Caco-2 (cell line): Measurements from ENCODE around the gene TMCC2. TPM values are rescaled to one million over a fixed set of nuclear protein-coding genes. Genes with fewer than 3 reads are reported as not detected.
A peak's percentile ranks its signal among the peaks of the same experiment; 100 is the strongest.

Source experiments
- BruUV-seq: library from RNA; stranded (reverse); fragments of 400-500 nt; replicated peaks from 2 replicates; lab custom pipeline; 2021; lab: Mats Ljungman, UMichigan
- CTCF ChIA-PET: fragments of 300-600 bp; sonication (Branson Sonifier 250); formaldehyde crosslinking; loops from one replicate; lab custom pipeline; 2022; ENCODE audit warnings: antibody characterized with exemption; lab: Charles Lee
- POLR2A ChIA-PET: fragments of 300-600 bp; sonication (Branson Sonifier 250); formaldehyde crosslinking; loops from one replicate; lab custom pipeline; 2022; ENCODE audit warnings: antibody characterized with exemption; lab: Charles Lee
- DNase-seq, 2 experiments: peaks; one replicate each; pipeline versions ENCODE4 v3.0.0 to v3.0.0-alpha.2; 2020 to 2022
- H3K27me3 ChIP-seq: replicated peaks from 2 replicates; pipeline ENCODE4 v1.6.0; 2011; ENCODE audit warnings: low read length; ENCODE audit not compliant: control insufficient read depth, insufficient read depth
- H3K36me3 ChIP-seq: 2 replicates; pipeline ENCODE4 v1.5.1; 2011; ENCODE audit warnings: low read length; ENCODE audit not compliant: control insufficient read depth, insufficient read depth
- H3K4me1 ChIP-seq: fragments of 250-450 bp; sonication (Bioruptor Pico); 2 replicates; pipeline ENCODE4 v1.5.1; 2020; ENCODE audit warnings: mild to moderate bottlenecking
- H3K4me3 ChIP-seq: 2 replicates; pipeline ENCODE4 v1.5.1; 2011; ENCODE audit warnings: low read depth, mild to moderate bottlenecking, control low read depth, low read length
- H3K9me3 ChIP-seq: fragments of 250-450 bp; sonication (Bioruptor Pico); 2 replicates; pipeline ENCODE4 v1.5.1; 2020; ENCODE audit warnings: mild to moderate bottlenecking, moderate library complexity
- H3K27ac Mint-ChIP-seq: one replicate; pipeline ENCODE4 v1.8.0; 2022; ENCODE audit warnings: mixed read lengths; ENCODE audit not compliant: unreplicated experiment
- H3K27me3 Mint-ChIP-seq: one replicate; pipeline ENCODE4 v1.8.0; 2022; ENCODE audit warnings: mixed read lengths; ENCODE audit not compliant: insufficient read depth, unreplicated experiment
- H3K36me3 Mint-ChIP-seq: one replicate; pipeline ENCODE4 v1.8.0; 2022; ENCODE audit warnings: mild to moderate bottlenecking, mixed read lengths; ENCODE audit not compliant: insufficient read depth, unreplicated experiment
- H3K4me1 Mint-ChIP-seq: one replicate; pipeline ENCODE4 v1.8.0; 2022; ENCODE audit warnings: low read depth, mixed read lengths; ENCODE audit not compliant: unreplicated experiment
- H3K4me3 Mint-ChIP-seq: one replicate; pipeline ENCODE4 v1.8.0; 2022; ENCODE audit warnings: mild to moderate bottlenecking, moderate library complexity, mixed read lengths; ENCODE audit not compliant: unreplicated experiment
- H3K9me3 Mint-ChIP-seq: one replicate; pipeline ENCODE4 v1.8.0; 2022; ENCODE audit warnings: mixed read lengths; ENCODE audit not compliant: unreplicated experiment
- intact Hi-C: fragments of 100-400 bp; cut with micrococcal nuclease; formaldehyde crosslinking; loops from one replicate; pipeline ENCODE4 v1.10.0; 2022; ENCODE audit not compliant: unreplicated experiment
- total RNA-seq: library from RNA; stranded (reverse); gene quantifications from 2 replicates; pipeline ENCODE4 v1.2.3, GENCODE V29; 2022
- TF ChIP-seq, protein P1 (sequence below), 2 experiments: fragments of 200-600 bp in 1 of 2; IDR thresholded peaks; 1 replicate in 1 of 2; 2 replicates in 1 of 2; pipeline versions ENCODE4 v1.5.1 to v1.8.0; 2011 to 2022; ENCODE audit warnings: antibody characterized with exemption in 1 of 2, control low read depth in 1 of 2, inconsistent platforms in 1 of 2, low read depth in 1 of 2, low read length in 1 of 2, mild to moderate bottlenecking in 1 of 2, moderate library complexity in 1 of 2; ENCODE audit not compliant: insufficient read depth in 1 of 2, severe bottlenecking in 1 of 2, unreplicated experiment in 1 of 2

The TMCC2 gene
- total RNA-seq, 1 experiment from 2014 or later: 0.91 TPM

- H3K27ac Mint-ChIP-seq: peak overlapping the region; percentile 59
- Histone ChIP-seq H3K9me3 (no peaks in the 10 kb centered on the region), H3K4me3 (no peak overlapping the region), H3K4me1 (peaks cover 43% of the 10 kb centered on the region), H3K27me3 (no peaks in the 10 kb centered on the region), H3K36me3 (peaks cover 13% of the 10 kb centered on the region)
- H3K4me1 Mint-ChIP-seq: peaks cover 40% of the 10 kb centered on the region
- no TSS peak for BruUV-seq
- TF ChIP-seq, protein P1, sequence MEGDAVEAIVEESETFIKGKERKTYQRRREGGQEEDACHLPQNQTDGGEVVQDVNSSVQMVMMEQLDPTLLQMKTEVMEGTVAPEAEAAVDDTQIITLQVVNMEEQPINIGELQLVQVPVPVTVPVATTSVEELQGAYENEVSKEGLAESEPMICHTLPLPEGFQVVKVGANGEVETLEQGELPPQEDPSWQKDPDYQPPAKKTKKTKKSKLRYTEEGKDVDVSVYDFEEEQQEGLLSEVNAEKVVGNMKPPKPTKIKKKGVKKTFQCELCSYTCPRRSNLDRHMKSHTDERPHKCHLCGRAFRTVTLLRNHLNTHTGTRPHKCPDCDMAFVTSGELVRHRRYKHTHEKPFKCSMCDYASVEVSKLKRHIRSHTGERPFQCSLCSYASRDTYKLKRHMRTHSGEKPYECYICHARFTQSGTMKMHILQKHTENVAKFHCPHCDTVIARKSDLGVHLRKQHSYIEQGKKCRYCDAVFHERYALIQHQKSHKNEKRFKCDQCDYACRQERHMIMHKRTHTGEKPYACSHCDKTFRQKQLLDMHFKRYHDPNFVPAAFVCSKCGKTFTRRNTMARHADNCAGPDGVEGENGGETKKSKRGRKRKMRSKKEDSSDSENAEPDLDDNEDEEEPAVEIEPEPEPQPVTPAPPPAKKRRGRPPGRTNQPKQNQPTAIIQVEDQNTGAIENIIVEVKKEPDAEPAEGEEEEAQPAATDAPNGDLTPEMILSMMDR (IDR thresholded peaks at IDR 0.05; ENCODE audit: insufficient read depth in 1 of 2, low read depth in 1 of 2, low read length in 1 of 2, severe bottlenecking in 1 of 2, unreplicated experiment in 1 of 2): no peak
- intact Hi-C loops: no loop called here
- DNase-seq: peak; percentile 49 to 77
- H3K36me3 Mint-ChIP-seq: peaks cover 99% of the 10 kb centered on the region
- no peaks in the 10 kb centered on the region for H3K27me3 Mint-ChIP-seq
- ChIA-PET POLR2A (no interaction called here), CTCF (interaction anchor here (1.2 kb wide), 1 partner anchor 34 kb away, joined by 3 read pairs; no protein-coding TSS in a partner anchor)
- H3K9me3 Mint-ChIP-seq: no peaks in the 10 kb centered on the region
- H3K4me3 Mint-ChIP-seq: peak overlapping the region; percentile 22
Measured at GRCh38 chr1:205306929-205307566, 79.3 kb downstream of the TMCC2 start.

- Mint-ChIP-seq H3K4me1 (peaks cover 28% of the 10 kb centered on the region), H3K4me3 (no peak overlapping the region), H3K27ac (no peak overlapping the region), H3K36me3 (peaks cover 100% of the 10 kb centered on the region), H3K9me3 (no peaks in the 10 kb centered on the region), H3K27me3 (no peaks in the 10 kb centered on the region)
- Histone ChIP-seq H3K4me1 (peaks cover 33% of the 10 kb centered on the region), H3K9me3 (no peaks in the 10 kb centered on the region), H3K27me3 (no peaks in the 10 kb centered on the region), H3K36me3 (peaks cover 6% of the 10 kb centered on the region), H3K4me3 (no peak overlapping the region)
- CTCF ChIA-PET: no interaction called here
- POLR2A ChIA-PET: interaction anchor here (1.3 kb wide), 1 partner anchor 8 kb away, joined by 3 read pairs; no protein-coding TSS in a partner anchor
- TF ChIP-seq, protein P1 (IDR thresholded peaks at IDR 0.05; ENCODE audit: insufficient read depth in 1 of 2, low read depth in 1 of 2, low read length in 1 of 2, severe bottlenecking in 1 of 2, unreplicated experiment in 1 of 2): no peak
- no TSS peak for BruUV-seq
- intact Hi-C loops: no loop called here
- no peak for DNase-seq
Measured at GRCh38 chr1:205309741-205310140, 82.0 kb downstream of the TMCC2 start.

GRCh38 chr1:205310976-205311704, 83.4 kb downstream of the TMCC2 start:
- Mint-ChIP-seq H3K36me3 (peaks cover 90% of the 10 kb centered on the region), H3K27ac (peak overlapping the region; percentile 66), H3K4me3 (no peak overlapping the region), H3K27me3 (no peaks in the 10 kb centered on the region), H3K4me1 (peaks cover 24% of the 10 kb centered on the region), H3K9me3 (no peaks in the 10 kb centered on the region)
- no peaks in the 10 kb centered on the region for H3K27me3 ChIP-seq
- intact Hi-C loops: no loop called here
- peaks cover 5% of the 10 kb centered on the region for H3K36me3 ChIP-seq
- H3K4me1 ChIP-seq: peaks cover 47% of the 10 kb centered on the region
- CTCF ChIA-PET: no interaction called here
- H3K4me3 ChIP-seq: no peak overlapping the region
- no peaks in the 10 kb centered on the region for H3K9me3 ChIP-seq
- TF ChIP-seq, protein P1 (IDR thresholded peaks at IDR 0.05; ENCODE audit: insufficient read depth in 1 of 2, low read depth in 1 of 2, low read length in 1 of 2, severe bottlenecking in 1 of 2, unreplicated experiment in 1 of 2): no peak
- no peak for DNase-seq
- POLR2A ChIA-PET: interaction anchor here (0.5 kb wide), 1 partner anchor 138 kb away, joined by 3 read pairs; no protein-coding TSS in a partner anchor
- no TSS peak for BruUV-seq
